ENCODE results near the gene PARD3. TPM values are rescaled to one million over a fixed set of nuclear protein-coding genes. Genes with fewer than 3 reads are reported as not detected.

The PARD3 gene
- total RNA-seq, 4 donors from 2014 or later, result 39.2 to 124 (median 48.0) TPM

GRCh38 chr10:34715511-34716187, 99.4 kb downstream of the PARD3 start:
- Histone ChIP-seq H3K36me3 (no peaks in the 10 kb centered on the region), H3K4me3 (no peak overlapping the region), H3K27me3 (no peaks in the 10 kb centered on the region), H3K9me3 (no peaks in the 10 kb centered on the region), H3K27ac (no peak overlapping the region), H3K4me1 (peaks cover 0 to 20% (median 2%) of the 10 kb centered on the region in 4 donors)
- DNase-seq, result no peak
- no peak for TF ChIP-seq CTCF (IDR thresholded peaks at IDR 0.05)
- TF ChIP-seq POLR2A (IDR thresholded peaks at IDR 0.05), result no peak

- H3K36me3 ChIP-seq, result no peaks in the 10 kb centered on the region
- H3K4me3 ChIP-seq, result no peak overlapping the region
- no peak for DNase-seq
- no peaks in the 10 kb centered on the region for H3K27me3 ChIP-seq
- no peaks in the 10 kb centered on the region for H3K9me3 ChIP-seq
- H3K4me1 ChIP-seq, result peaks cover 0 to 26% (median 2%) of the 10 kb centered on the region in 4 donors
- TF ChIP-seq POLR2A (IDR thresholded peaks at IDR 0.05) (no peak), CTCF (IDR thresholded peaks at IDR 0.05) (no peak)
- peak overlapping the region in 1 of 4 donors; percentile 2 for H3K27ac ChIP-seq
Observed at GRCh38 chr10:34713875-34714274, 101.2 kb downstream of the PARD3 start.

- TF ChIP-seq CTCF (IDR thresholded peaks at IDR 0.05) (no peak), POLR2A (IDR thresholded peaks at IDR 0.05) (no peak)
- no peaks in the 10 kb centered on the region for H3K9me3 ChIP-seq
- H3K27ac ChIP-seq, result peak overlapping the region in 2 of 4 donors; percentile 66 to 69
- peaks cover 0 to 25% (median 2%) of the 10 kb centered on the region in 4 donors for H3K4me1 ChIP-seq
- H3K4me3 ChIP-seq, result no peak overlapping the region
- DNase-seq, result peak in 1 of 3 donors; percentile 53
- H3K36me3 ChIP-seq, result no peaks in the 10 kb centered on the region
- H3K27me3 ChIP-seq, result no peaks in the 10 kb centered on the region
Observed at GRCh38 chr10:34711500-34711899, 103.6 kb downstream of the PARD3 start.

- peak overlapping the region in 3 of 4 donors; percentile 51 to 69 (median 66) for H3K27ac ChIP-seq
- TF ChIP-seq CTCF (IDR thresholded peaks at IDR 0.05), result no peak
- no peak for TF ChIP-seq POLR2A (IDR thresholded peaks at IDR 0.05)
- no peak for DNase-seq
- H3K9me3 ChIP-seq, result no peaks in the 10 kb centered on the region
- H3K4me1 ChIP-seq, result peaks cover 0 to 19% (median 2%) of the 10 kb centered on the region in 4 donors
- H3K36me3 ChIP-seq, result no peaks in the 10 kb centered on the region
- H3K27me3 ChIP-seq, result no peaks in the 10 kb centered on the region
- no peak overlapping the region for H3K4me3 ChIP-seq
Observed at GRCh38 chr10:34710391-34710751, 104.7 kb downstream of the PARD3 start.

GRCh38 chr10:34709637-34710390, 105.3 kb downstream of the PARD3 start:
- no peaks in the 10 kb centered on the region for H3K36me3 ChIP-seq
- H3K9me3 ChIP-seq, result no peaks in the 10 kb centered on the region
- TF ChIP-seq POLR2A (IDR thresholded peaks at IDR 0.05), result no peak
- TF ChIP-seq CTCF (IDR thresholded peaks at IDR 0.05), result no peak
- no peak for DNase-seq
- no peaks in the 10 kb centered on the region for H3K27me3 ChIP-seq
- peaks cover 0 to 19% (median 2%) of the 10 kb centered on the region in 4 donors for H3K4me1 ChIP-seq
- peak overlapping the region in 2 of 4 donors; percentile 16 to 69 for H3K27ac ChIP-seq
- no peak overlapping the region for H3K4me3 ChIP-seq

Measured in Peyer's patch (tissue), 4 donors.